Natural killer cell (primary cell): ENCODE data around the gene TCEANC2. TPM values are rescaled to one million over a fixed set of nuclear protein-coding genes. Genes with fewer than 3 reads are reported as not detected.

Source experiments
- ATAC-seq, 3 donors: fragments of 150-1000 bp in 2 of 3; fragments of 200-7000 bp in 1 of 3; cut with Tn5 transposase; 1 replicate in 1 of 3; 2 replicates in 2 of 3; pipeline ENCODE4 v1.10.0; 2021; ENCODE audit warnings: mild to moderate bottlenecking in 2 of 3, moderate library complexity in 2 of 3
- DNase-seq, 2 donors: peaks; one replicate each; pipeline versions ENCODE4 v3.0.0 to v3.0.0-alpha.2; 2013 to 2021; ENCODE audit warnings: mixed read lengths in 1 of 2
- H3K27ac ChIP-seq: one replicate; pipeline ENCODE4 v1.5.1; 2013; ENCODE audit warnings: mild to moderate bottlenecking, low read length
- H3K27me3 ChIP-seq: one replicate; pipeline ENCODE4 v1.6.1; 2013; ENCODE audit warnings: low read length; ENCODE audit not compliant: control insufficient read depth, insufficient read depth
- H3K36me3 ChIP-seq: one replicate; pipeline ENCODE4 v1.6.1; 2013; ENCODE audit warnings: low read length; ENCODE audit not compliant: control insufficient read depth, insufficient read depth
- H3K4me1 ChIP-seq: one replicate; pipeline ENCODE4 v1.6.1; 2013; ENCODE audit warnings: low read length; ENCODE audit not compliant: control insufficient read depth, insufficient read depth
- H3K4me3 ChIP-seq: one replicate; pipeline ENCODE4 v1.5.1; 2013; ENCODE audit warnings: low read length
- H3K9me3 ChIP-seq: one replicate; pipeline ENCODE4 v1.6.1; 2013; ENCODE audit warnings: low read length; ENCODE audit not compliant: control insufficient read depth, insufficient read depth
- H3K27ac Mint-ChIP-seq, 2 donors: one replicate each; pipeline ENCODE4 v1.8.0; 2022; ENCODE audit warnings: mild to moderate bottlenecking in 2 of 2, mixed read lengths in 2 of 2, moderate library complexity in 1 of 2
- H3K27me3 Mint-ChIP-seq, 2 donors: one replicate each; pipeline ENCODE4 v1.8.0; 2022; ENCODE audit warnings: low read depth in 2 of 2, mixed read lengths in 2 of 2
- H3K36me3 Mint-ChIP-seq: one replicate; pipeline ENCODE4 v1.8.0; 2022; ENCODE audit warnings: mixed read lengths
- H3K4me1 Mint-ChIP-seq, 2 donors: one replicate each; pipeline ENCODE4 v1.8.0; 2022; ENCODE audit warnings: mixed read lengths in 2 of 2
- H3K4me3 Mint-ChIP-seq: one replicate; pipeline ENCODE4 v1.8.0; 2022; ENCODE audit warnings: mild to moderate bottlenecking, moderate library complexity, mixed read lengths
- H3K9me3 Mint-ChIP-seq, 2 donors: one replicate each; pipeline ENCODE4 v1.8.0; 2022; ENCODE audit warnings: mixed read lengths in 2 of 2
- WGBS: methylation state at CpG from one replicate; pipeline ENCODE4 v1.1.7; 2013; ENCODE audit warnings: missing lambda C conversion rate; ENCODE audit not compliant: insufficient coverage; 5-methylcytosine and 5-hydroxymethylcytosine counted together
- intact Hi-C: fragments of 100-400 bp; cut with micrococcal nuclease; formaldehyde crosslinking; loops from one replicate; pipeline ENCODE4 v1.14.2; 2022
- total RNA-seq, 4 donors: library from RNA; stranded (reverse); fragments of 120-200 nt in 1 of 4; gene quantifications; one replicate each; pipeline versions ENCODE4 v1.2.3 to v1.2.4, GENCODE V29; 2013 to 2022
- TF ChIP-seq, protein P1 (sequence below): fragments of 200-600 bp; IDR thresholded peaks from one replicate; pipeline ENCODE4 v1.8.0; 2022; ENCODE audit warnings: antibody characterized with exemption

TCEANC2 gene
- total RNA-seq, 3 donors from 2014 or later (not counting 1 experiment from before 2014, with no cell fraction given) = 5.1 to 9.5 (median 7.3) TPM

GRCh38 chr1:54081306-54082270 lies 28.2 kb downstream of the TCEANC2 start:
- Histone ChIP-seq H3K36me3 (peaks cover 8% of the 10 kb centered on the region), H3K4me3 (no peak overlapping the region), H3K4me1 (no peaks in the 10 kb centered on the region), H3K27ac (no peak overlapping the region), H3K9me3 (no peaks in the 10 kb centered on the region), H3K27me3 (no peaks in the 10 kb centered on the region)
- Mint-ChIP-seq H3K36me3 (no peaks in the 10 kb centered on the region), H3K4me1 (peaks cover 10 to 12% of the 10 kb centered on the region in 2 donors), H3K27me3 (no peaks in the 10 kb centered on the region), H3K4me3 (no peak overlapping the region), H3K9me3 (no peaks in the 10 kb centered on the region), H3K27ac (no peak overlapping the region)
- intact Hi-C loops = no loop called here
- ATAC-seq (peak; percentile 73 to 84 (median 82)), DNase-seq (peak; percentile 41 to 78)
- 91% methylated on average over 8 of the region's 8 CpGs for WGBS
- TF ChIP-seq, protein P1, sequence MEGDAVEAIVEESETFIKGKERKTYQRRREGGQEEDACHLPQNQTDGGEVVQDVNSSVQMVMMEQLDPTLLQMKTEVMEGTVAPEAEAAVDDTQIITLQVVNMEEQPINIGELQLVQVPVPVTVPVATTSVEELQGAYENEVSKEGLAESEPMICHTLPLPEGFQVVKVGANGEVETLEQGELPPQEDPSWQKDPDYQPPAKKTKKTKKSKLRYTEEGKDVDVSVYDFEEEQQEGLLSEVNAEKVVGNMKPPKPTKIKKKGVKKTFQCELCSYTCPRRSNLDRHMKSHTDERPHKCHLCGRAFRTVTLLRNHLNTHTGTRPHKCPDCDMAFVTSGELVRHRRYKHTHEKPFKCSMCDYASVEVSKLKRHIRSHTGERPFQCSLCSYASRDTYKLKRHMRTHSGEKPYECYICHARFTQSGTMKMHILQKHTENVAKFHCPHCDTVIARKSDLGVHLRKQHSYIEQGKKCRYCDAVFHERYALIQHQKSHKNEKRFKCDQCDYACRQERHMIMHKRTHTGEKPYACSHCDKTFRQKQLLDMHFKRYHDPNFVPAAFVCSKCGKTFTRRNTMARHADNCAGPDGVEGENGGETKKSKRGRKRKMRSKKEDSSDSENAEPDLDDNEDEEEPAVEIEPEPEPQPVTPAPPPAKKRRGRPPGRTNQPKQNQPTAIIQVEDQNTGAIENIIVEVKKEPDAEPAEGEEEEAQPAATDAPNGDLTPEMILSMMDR = peak; percentile 79

GRCh38 chr1:54084794-54085193 lies 31.4 kb downstream of the TCEANC2 start:
- DNase-seq (no peak), ATAC-seq (no peak)
- Histone ChIP-seq H3K4me3 (no peak overlapping the region), H3K27me3 (no peaks in the 10 kb centered on the region), H3K9me3 (no peaks in the 10 kb centered on the region), H3K36me3 (peaks cover 17% of the 10 kb centered on the region), H3K4me1 (no peaks in the 10 kb centered on the region), H3K27ac (no peak overlapping the region)
- intact Hi-C loops = no loop called here
- Mint-ChIP-seq H3K9me3 (no peaks in the 10 kb centered on the region), H3K27me3 (no peaks in the 10 kb centered on the region), H3K4me3 (no peak overlapping the region), H3K36me3 (no peaks in the 10 kb centered on the region), H3K4me1 (peaks cover 18 to 25% of the 10 kb centered on the region in 2 donors), H3K27ac (no peak overlapping the region)
- TF ChIP-seq, protein P1 = no peak
- no CpG with 5 or more reads among the region's 2 CpGs for WGBS

DNA sequence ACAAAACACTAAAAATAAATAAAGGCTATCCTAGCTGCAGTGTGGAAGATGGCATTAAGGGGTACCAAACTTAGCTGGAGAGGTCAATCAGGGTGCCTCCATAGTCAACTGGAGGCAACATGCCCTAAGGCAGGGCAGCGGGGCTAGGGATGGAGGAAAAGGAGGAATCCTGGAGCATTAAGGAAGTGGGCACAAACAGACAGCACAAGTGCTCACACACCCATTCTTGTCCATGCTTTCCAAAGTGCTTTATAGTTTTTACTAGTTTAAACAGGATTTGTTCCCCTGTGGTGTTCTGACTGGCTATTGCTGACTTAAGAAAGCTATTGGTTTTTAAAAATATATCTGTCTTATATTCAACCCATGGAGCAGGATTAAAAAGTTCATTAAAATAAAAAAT lies 33.3 kb downstream of the TCEANC2 start:
- Mint-ChIP-seq H3K9me3 (no peaks in the 10 kb centered on the region), H3K4me3 (no peak overlapping the region), H3K27ac (no peak overlapping the region), H3K4me1 (peaks cover 13 to 21% of the 10 kb centered on the region in 2 donors), H3K27me3 (no peaks in the 10 kb centered on the region), H3K36me3 (peaks cover 4% of the 10 kb centered on the region)
- 100% methylated on average over 1 of the region's 1 CpG for WGBS
- intact Hi-C loops = no loop called here
- DNase-seq (no peak), ATAC-seq (no peak)
- H3K27ac ChIP-seq = no peak overlapping the region
- H3K36me3 ChIP-seq = peaks cover 19% of the 10 kb centered on the region
- H3K4me1 ChIP-seq = no peaks in the 10 kb centered on the region
- H3K4me3 ChIP-seq = no peak overlapping the region
- H3K9me3 ChIP-seq = no peaks in the 10 kb centered on the region
- TF ChIP-seq, protein P1 = no peak
- H3K27me3 ChIP-seq = no peaks in the 10 kb centered on the region
